ENCODE results near the gene RANBP3. TPM values are rescaled to one million over a fixed set of nuclear protein-coding genes. Genes with fewer than 3 reads are reported as not detected.

Gene RANBP3
- total and polyA plus RNA-seq, 12 donors = 55.0 to 179 (median 81.1) TPM

- TF ChIP-seq CTCF (IDR thresholded peaks at IDR 0.05) (no peak), POLR2A (IDR thresholded peaks at IDR 0.05) (no peak)
- Histone ChIP-seq H3K4me1 (replicated peaks in 1 of 2) (peaks cover 24 to 70% of the 10 kb centered on the region in 2 donors), H3K36me3 (replicated peaks in 1 of 2) (peaks cover 0 to 7% of the 10 kb centered on the region in 2 donors), H3K27ac (no peak overlapping the region), H3K9me3 (replicated peaks in 1 of 3) (no peaks in the 10 kb centered on the region), H3K4me3 (no peak overlapping the region), H3K27me3 (no peaks in the 10 kb centered on the region)
- DNase-seq = no peak
- intact Hi-C loops (cut with DNase I) = no loop called here
- WGBS, 4 donors = 83 to 93% (median 86%) methylated on average over 2 to 5 of the region's 5 CpGs
Observed at GRCh38 chr19:5973376-5973775, 4.6 kb downstream of the RANBP3 start.

- Histone ChIP-seq H3K27me3 (no peaks in the 10 kb centered on the region), H3K36me3 (replicated peaks in 1 of 2) (peaks cover 0 to 7% of the 10 kb centered on the region in 2 donors), H3K4me1 (replicated peaks in 1 of 2) (peaks cover 34 to 80% of the 10 kb centered on the region in 2 donors), H3K27ac (no peak overlapping the region), H3K4me3 (no peak overlapping the region), H3K9me3 (replicated peaks in 1 of 3) (no peaks in the 10 kb centered on the region)
- no peak for TF ChIP-seq CTCF (IDR thresholded peaks at IDR 0.05)
- no peak for TF ChIP-seq POLR2A (IDR thresholded peaks at IDR 0.05)
- DNase-seq = no peak
- intact Hi-C loops (cut with DNase I) = no loop called here
- 76 to 86% (median 84%) methylated on average over 8 to 9 of the region's 9 CpGs for WGBS, 4 donors
Observed at GRCh38 chr19:5972355-5972731, 5.6 kb downstream of the RANBP3 start.

GRCh38 chr19:5971714-5972354 is 6.1 kb downstream of the RANBP3 start:
- H3K9me3 ChIP-seq (replicated peaks in 1 of 3) = no peaks in the 10 kb centered on the region
- DNase-seq = no peak
- H3K36me3 ChIP-seq (replicated peaks in 1 of 2) = peaks cover 0 to 7% of the 10 kb centered on the region in 2 donors
- TF ChIP-seq CTCF (IDR thresholded peaks at IDR 0.05) (no peak), POLR2A (IDR thresholded peaks at IDR 0.05) (no peak)
- peak overlapping the region in 3 of 5 donors; percentile 8 to 94 (median 25) for H3K27ac ChIP-seq
- H3K27me3 ChIP-seq = no peaks in the 10 kb centered on the region
- no peak overlapping the region for H3K4me3 ChIP-seq
- intact Hi-C loops (cut with DNase I) = no loop called here
- peaks cover 32 to 82% of the 10 kb centered on the region in 2 donors for H3K4me1 ChIP-seq (replicated peaks in 1 of 2)
- 83 to 96% (median 87%) methylated on average over 2 of the region's 2 CpGs for WGBS, 4 donors

- Histone ChIP-seq H3K9me3 (replicated peaks in 1 of 3) (no peaks in the 10 kb centered on the region), H3K4me1 (replicated peaks in 1 of 2) (peaks cover 37 to 76% of the 10 kb centered on the region in 2 donors), H3K27me3 (no peaks in the 10 kb centered on the region), H3K36me3 (replicated peaks in 1 of 2) (peaks cover 0 to 7% of the 10 kb centered on the region in 2 donors), H3K27ac (peak overlapping the region; percentile 57 to 94 (median 80)), H3K4me3 (no peak overlapping the region)
- DNase-seq = no peak
- WGBS, 4 donors = 75 to 85% (median 78%) methylated on average over 8 of the region's 8 CpGs; no CpG with 5 or more reads in 1 of the 4 donors
- intact Hi-C loops (cut with DNase I) = no loop called here
- TF ChIP-seq POLR2A (IDR thresholded peaks at IDR 0.05) = no peak
- no peak for TF ChIP-seq CTCF (IDR thresholded peaks at IDR 0.05)
Observed at GRCh38 chr19:5969476-5969875, 8.5 kb downstream of the RANBP3 start.

Measured in adrenal gland (tissue), 12 donors.